ENCODE measurements around the gene SSH2.
"Not testable (repeated sequence)": the region's sequence is repeated elsewhere in the genome, so short reads cannot be mapped to it uniquely, and the experiment has no call there.

The SSH2 gene

GRCh38 chr17:29927546-29927945, 2.5 kb downstream of the SSH2 start:
- no peak for DNase-seq

GRCh38 chr17:29924786-29925185, 5.2 kb downstream of the SSH2 start:
- DNase-seq, result no peak

GRCh38 chr17:29918922-29919856, 10.8 kb downstream of the SSH2 start:
- DNase-seq, result no peak

- DNase-seq, result no peak
These were observed 12.0 kb downstream of the SSH2 start for GRCh38 chr17:29918016-29918415.

- no peak for DNase-seq
These were observed 15.1 kb downstream of the SSH2 start for GRCh38 chr17:29914819-29915537.

- DNase-seq, result no peak
These were observed 18.3 kb downstream of the SSH2 start for GRCh38 chr17:29911641-29912177.

- DNase-seq, result no peak
These were observed 20.6 kb downstream of the SSH2 start for GRCh38 chr17:29909236-29910003.

GRCh38 chr17:29906969-29907368, 23.1 kb downstream of the SSH2 start:
- DNase-seq, result no peak

- no peak for DNase-seq
These were observed 24.2 kb downstream of the SSH2 start for GRCh38 chr17:29905879-29906167.

GRCh38 chr17:29905086-29905878, 24.7 kb downstream of the SSH2 start:
- DNase-seq, result no peak

- DNase-seq, result no peak
These were observed 26.6 kb downstream of the SSH2 start for GRCh38 chr17:29903471-29903870.

- not testable (repeated sequence) for DNase-seq
These were observed 32.9 kb downstream of the SSH2 start for GRCh38 chr17:29897136-29897535.

- no peak for DNase-seq
These were observed 37.8 kb downstream of the SSH2 start for GRCh38 chr17:29892201-29892600.

- DNase-seq, result no peak
These were observed 38.9 kb downstream of the SSH2 start for GRCh38 chr17:29891131-29891530.

- no peak for DNase-seq
These were observed 44.9 kb downstream of the SSH2 start for GRCh38 chr17:29885031-29885640.

GRCh38 chr17:29883497-29883896, 46.5 kb downstream of the SSH2 start:
- DNase-seq, result no peak

- no peak for DNase-seq
These were observed 48.8 kb downstream of the SSH2 start for GRCh38 chr17:29881256-29881655.

GRCh38 chr17:29880031-29880430, 50.0 kb downstream of the SSH2 start:
- DNase-seq, result no peak

- DNase-seq, result no peak
These were observed 55.0 kb downstream of the SSH2 start for GRCh38 chr17:29874931-29875596.

GRCh38 chr17:29874358-29874757, 55.7 kb downstream of the SSH2 start:
- not testable (repeated sequence) for DNase-seq

- no peak for DNase-seq
These were observed 56.6 kb downstream of the SSH2 start for GRCh38 chr17:29873476-29873875.

All from stimulated activated CD4-positive, alpha-beta T cell treated with anti-CD3 and anti-CD28 coated beads, Interleukin-4, amount 100 ng/mL, for 24 hours (primary cell).